NB4 (cell line): ENCODE data around the gene TENM4.

Experiments used
- POLR2A ChIP-seq: IDR thresholded peaks from 2 replicates; pipeline ENCODE4 v1.6.1; 2011; ENCODE audit warnings: mild to moderate bottlenecking; ENCODE audit not compliant: insufficient read length; ENCODE audit errors: extremely low read depth
- TF ChIP-seq, protein P1 (sequence below): IDR thresholded peaks from one replicate; pipeline ENCODE4 v1.5.1; 2012; ENCODE audit warnings: low read depth, low read length
- TF ChIP-seq, protein P2 (sequence below): IDR thresholded peaks from 2 replicates; pipeline ENCODE4 v1.6.1; 2011; ENCODE audit warnings: low read depth, low read length

- TF ChIP-seq, protein P1, sequence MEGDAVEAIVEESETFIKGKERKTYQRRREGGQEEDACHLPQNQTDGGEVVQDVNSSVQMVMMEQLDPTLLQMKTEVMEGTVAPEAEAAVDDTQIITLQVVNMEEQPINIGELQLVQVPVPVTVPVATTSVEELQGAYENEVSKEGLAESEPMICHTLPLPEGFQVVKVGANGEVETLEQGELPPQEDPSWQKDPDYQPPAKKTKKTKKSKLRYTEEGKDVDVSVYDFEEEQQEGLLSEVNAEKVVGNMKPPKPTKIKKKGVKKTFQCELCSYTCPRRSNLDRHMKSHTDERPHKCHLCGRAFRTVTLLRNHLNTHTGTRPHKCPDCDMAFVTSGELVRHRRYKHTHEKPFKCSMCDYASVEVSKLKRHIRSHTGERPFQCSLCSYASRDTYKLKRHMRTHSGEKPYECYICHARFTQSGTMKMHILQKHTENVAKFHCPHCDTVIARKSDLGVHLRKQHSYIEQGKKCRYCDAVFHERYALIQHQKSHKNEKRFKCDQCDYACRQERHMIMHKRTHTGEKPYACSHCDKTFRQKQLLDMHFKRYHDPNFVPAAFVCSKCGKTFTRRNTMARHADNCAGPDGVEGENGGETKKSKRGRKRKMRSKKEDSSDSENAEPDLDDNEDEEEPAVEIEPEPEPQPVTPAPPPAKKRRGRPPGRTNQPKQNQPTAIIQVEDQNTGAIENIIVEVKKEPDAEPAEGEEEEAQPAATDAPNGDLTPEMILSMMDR = no peak
- TF ChIP-seq, protein P2, sequence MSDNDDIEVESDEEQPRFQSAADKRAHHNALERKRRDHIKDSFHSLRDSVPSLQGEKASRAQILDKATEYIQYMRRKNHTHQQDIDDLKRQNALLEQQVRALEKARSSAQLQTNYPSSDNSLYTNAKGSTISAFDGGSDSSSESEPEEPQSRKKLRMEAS = no peak
- no peak for TF ChIP-seq POLR2A
Observed at GRCh38 chr11:79262221-79262620, 178.6 kb downstream of the TENM4 start.
